ENCODE results near the gene NFE2L1.

DNA sequence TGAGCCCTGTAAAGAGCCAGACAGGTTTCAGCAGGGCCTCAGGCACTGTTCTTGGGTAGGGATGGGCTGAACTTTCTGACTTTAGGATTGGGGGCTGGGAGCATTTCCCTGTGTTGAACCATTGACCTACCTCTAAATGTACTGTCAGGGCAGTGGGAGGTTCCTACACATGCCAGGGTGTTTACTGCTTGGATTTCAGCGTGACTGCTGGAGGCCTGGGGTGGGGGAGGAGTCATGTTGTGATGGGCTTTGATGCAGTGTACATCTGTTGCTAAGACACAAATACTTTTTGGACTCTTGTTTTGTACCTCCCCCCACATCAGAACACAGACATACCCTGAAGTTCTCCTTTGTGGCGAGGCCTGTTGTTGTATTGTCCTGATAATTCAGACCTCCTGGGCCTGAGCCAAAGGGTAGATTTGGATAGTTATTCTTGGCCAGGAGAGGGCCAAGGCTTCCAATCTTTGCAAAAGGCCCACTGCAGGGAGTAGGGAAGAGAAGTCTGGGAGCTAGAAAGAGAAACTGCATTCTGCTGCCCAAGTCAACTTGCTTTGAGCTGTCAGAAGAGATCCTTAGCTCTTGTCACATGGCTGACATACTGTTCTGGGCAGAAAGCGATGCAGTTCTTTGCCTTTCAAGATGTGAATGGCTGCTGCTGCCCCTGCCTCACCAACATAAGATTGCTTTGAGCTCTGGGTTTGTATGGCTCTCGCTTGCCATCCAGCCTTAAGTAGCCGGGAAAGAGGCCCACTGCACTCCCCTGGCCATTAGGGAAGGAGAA lies 3.7 kb downstream of the NFE2L1 start:
- TF ChIP-seq ZFX (IDR thresholded peaks at IDR 0.05; ENCODE audit: borderline replicate concordance) (no peak), CTCF (IDR thresholded peaks at IDR 0.05) (no peak)

Measured in 22Rv1 (cell line).